Chondrocyte (in vitro differentiated cells): ENCODE results near the gene CST4. TPM values are rescaled to one million over a fixed set of nuclear protein-coding genes. Genes with fewer than 3 reads are reported as not detected.
"Not testable (repeated sequence)": the region's sequence is repeated elsewhere in the genome, so short reads cannot be mapped to it uniquely, and the experiment has no call there.

ENCODE experiments used
- DNase-seq: peaks from one replicate; pipeline ENCODE4 v3.0.0; 2021; ENCODE audit warnings: mixed read lengths, low spot score
- H3K27ac Mint-ChIP-seq: one replicate; pipeline ENCODE4 v1.8.0; 2021; ENCODE audit warnings: mild to moderate bottlenecking, moderate library complexity, mixed read lengths; ENCODE audit not compliant: unreplicated experiment
- H3K27me3 Mint-ChIP-seq: 2 replicates; pipeline ENCODE4 v1.8.0; 2021; ENCODE audit warnings: low read depth, mixed read lengths
- H3K36me3 Mint-ChIP-seq: 2 replicates; pipeline ENCODE4 v1.8.0; 2021; ENCODE audit warnings: low read depth, mixed read lengths
- H3K4me1 Mint-ChIP-seq: 2 replicates; pipeline ENCODE4 v1.8.0; 2021; ENCODE audit warnings: low read depth, mild to moderate bottlenecking, mixed read lengths
- H3K4me3 Mint-ChIP-seq: one replicate; pipeline ENCODE4 v1.8.0; 2021; ENCODE audit warnings: mild to moderate bottlenecking, moderate library complexity, mixed read lengths; ENCODE audit not compliant: unreplicated experiment
- H3K9me3 Mint-ChIP-seq: 2 replicates; pipeline ENCODE4 v1.8.0; 2021; ENCODE audit warnings: low read depth, mixed read lengths
- total RNA-seq: library from RNA; stranded (reverse); gene quantifications from 3 replicates; pipeline ENCODE4 v1.2.1, GENCODE V29; 2021
- TF ChIP-seq, protein P1 (sequence below): fragments of 200-600 bp; sonication (generic); IDR thresholded peaks from 2 replicates; pipeline ENCODE4 v1.5.0; 2021; ENCODE audit warnings: antibody characterized with exemption, mild to moderate bottlenecking, moderate library complexity

Gene CST4
- total RNA-seq, 1 donor from 2014 or later: not detected

DNA sequence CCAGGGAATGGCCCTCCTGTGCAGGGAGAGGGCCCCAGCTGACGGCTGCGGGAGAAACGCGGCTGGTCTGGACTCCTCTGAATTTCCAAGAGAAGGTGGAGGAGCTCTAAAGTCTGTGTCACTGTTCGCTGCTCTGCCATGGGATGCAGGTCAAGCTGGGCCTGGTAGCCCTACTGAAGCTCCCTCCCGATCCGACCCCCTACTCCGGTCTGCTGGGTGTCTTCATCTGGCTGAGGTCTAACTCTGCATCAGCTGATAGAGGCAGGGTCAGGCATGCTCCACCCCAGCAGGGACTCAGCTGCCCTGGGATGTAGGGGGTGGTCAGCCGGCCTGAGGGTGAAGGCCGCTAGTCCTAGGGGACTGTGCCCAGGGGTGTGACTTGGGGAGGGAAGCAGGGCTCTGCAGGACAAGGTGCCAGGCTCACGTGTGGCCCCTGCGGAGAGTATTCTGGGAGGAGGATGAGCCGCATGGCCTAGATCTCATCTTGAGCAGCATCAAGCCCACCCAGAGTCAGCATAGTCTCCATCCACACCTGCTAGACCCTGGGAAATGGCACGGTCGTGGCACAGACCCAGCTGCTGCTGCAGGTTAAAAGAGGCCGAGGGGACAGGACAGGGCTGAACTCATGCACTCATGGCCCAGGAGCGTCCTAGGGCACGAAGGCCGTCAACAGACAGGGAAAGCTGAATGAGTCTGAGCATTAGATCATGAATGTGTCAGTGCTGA lies 52.5 kb downstream of the CST4 start:
- Mint-ChIP-seq H3K4me3 (peak overlapping the region; percentile 89), H3K9me3 (no peaks in the 10 kb centered on the region), H3K27me3 (no peaks in the 10 kb centered on the region), H3K4me1 (peaks cover 28% of the 10 kb centered on the region), H3K27ac (peak overlapping the region; percentile 86), H3K36me3 (peaks cover 12% of the 10 kb centered on the region)
- DNase-seq: peak; percentile 83
- TF ChIP-seq, protein P1, sequence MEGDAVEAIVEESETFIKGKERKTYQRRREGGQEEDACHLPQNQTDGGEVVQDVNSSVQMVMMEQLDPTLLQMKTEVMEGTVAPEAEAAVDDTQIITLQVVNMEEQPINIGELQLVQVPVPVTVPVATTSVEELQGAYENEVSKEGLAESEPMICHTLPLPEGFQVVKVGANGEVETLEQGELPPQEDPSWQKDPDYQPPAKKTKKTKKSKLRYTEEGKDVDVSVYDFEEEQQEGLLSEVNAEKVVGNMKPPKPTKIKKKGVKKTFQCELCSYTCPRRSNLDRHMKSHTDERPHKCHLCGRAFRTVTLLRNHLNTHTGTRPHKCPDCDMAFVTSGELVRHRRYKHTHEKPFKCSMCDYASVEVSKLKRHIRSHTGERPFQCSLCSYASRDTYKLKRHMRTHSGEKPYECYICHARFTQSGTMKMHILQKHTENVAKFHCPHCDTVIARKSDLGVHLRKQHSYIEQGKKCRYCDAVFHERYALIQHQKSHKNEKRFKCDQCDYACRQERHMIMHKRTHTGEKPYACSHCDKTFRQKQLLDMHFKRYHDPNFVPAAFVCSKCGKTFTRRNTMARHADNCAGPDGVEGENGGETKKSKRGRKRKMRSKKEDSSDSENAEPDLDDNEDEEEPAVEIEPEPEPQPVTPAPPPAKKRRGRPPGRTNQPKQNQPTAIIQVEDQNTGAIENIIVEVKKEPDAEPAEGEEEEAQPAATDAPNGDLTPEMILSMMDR: no peak

DNA sequence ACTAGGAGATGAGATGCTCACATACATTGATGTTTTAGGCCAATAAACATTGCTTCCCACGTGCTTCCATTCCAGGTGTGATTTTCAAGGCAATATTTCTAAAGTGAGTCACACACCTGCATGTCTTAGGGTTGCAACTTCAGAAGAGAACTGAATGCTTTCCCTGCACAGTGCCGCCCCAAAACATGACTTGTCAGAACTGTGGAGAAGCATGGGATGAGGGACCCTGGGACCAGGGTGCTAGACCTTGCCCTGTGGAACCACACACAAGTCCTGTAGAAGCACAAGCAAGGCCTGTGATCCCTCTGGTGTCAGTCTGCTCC lies 53.1 kb downstream of the CST4 start:
- H3K9me3 Mint-ChIP-seq, H3K27me3 Mint-ChIP-seq, DNase-seq, H3K27ac Mint-ChIP-seq: not testable (repeated sequence)
- Mint-ChIP-seq H3K36me3 (peaks cover 12% of the 10 kb centered on the region), H3K4me3 (peak overlapping the region; percentile 89), H3K4me1 (peaks cover 28% of the 10 kb centered on the region)

Other genes starting within 250 kb of the CST4 start
- gene CSTL1, start 249.4 kb downstream of the CST4 start, total RNA-seq: not detected in 3 replicates
- gene CST11, start 236.2 kb downstream of the CST4 start, total RNA-seq: not detected in 3 replicates
- gene CST8, start 197.9 kb downstream of the CST4 start, total RNA-seq: not detected in 3 replicates
- not detected in 3 replicates for gene CST9L, start 120.6 kb downstream of the CST4 start, total RNA-seq
- gene CST9, start 83.1 kb downstream of the CST4 start, total RNA-seq: not detected in 3 replicates
- gene CST3, start 51.1 kb downstream of the CST4 start, total RNA-seq: 452 to 487 TPM (median 481 TPM) in 3 replicates
- gene CST1, start 61.9 kb upstream of the CST4 start, total RNA-seq: not detected in 3 replicates
- not detected in 3 replicates for gene CST2, start 137.7 kb upstream of the CST4 start, total RNA-seq
- not detected in 3 replicates for gene CST5, start 190.7 kb upstream of the CST4 start, total RNA-seq